MCF 10A (cell line): ENCODE data around the gene ITPRIPL2. TPM values are rescaled to one million over a fixed set of nuclear protein-coding genes. Genes with fewer than 3 reads are reported as not detected.

ENCODE experiments used
- BruUV-seq: library from RNA; stranded (reverse); fragments of 400-500 nt; replicated peaks from 2 replicates; lab custom pipeline; 2021; lab: Mats Ljungman, UMichigan
- CTCF ChIA-PET: fragments of 300-600 bp; sonication (Branson Sonifier 250); formaldehyde crosslinking; extraction: SDS; loops from one replicate; lab custom pipeline; 2021; ENCODE audit warnings: antibody characterized with exemption, inconsistent platforms; lab: Yijun Ruan, JAX
- POLR2A ChIA-PET: fragments of 300-600, 350-650 bp; sonication (Branson Sonifier 250); formaldehyde crosslinking; extraction: SDS; loops from one replicate; lab custom pipeline; 2020; ENCODE audit warnings: antibody characterized with exemption, inconsistent platforms; lab: Yijun Ruan, JAX
- DNase-seq: peaks from one replicate; pipeline ENCODE4 v3.0.0-alpha.2; 2018; ENCODE audit not compliant: unreplicated experiment
- H3K27ac Mint-ChIP-seq: one replicate; pipeline ENCODE4 v1.8.0; 2022; ENCODE audit warnings: mild to moderate bottlenecking, low read depth, mixed read lengths; ENCODE audit not compliant: unreplicated experiment
- H3K27me3 Mint-ChIP-seq: one replicate; pipeline ENCODE4 v1.8.0; 2022; ENCODE audit warnings: mixed read lengths; ENCODE audit not compliant: insufficient read depth, unreplicated experiment
- H3K36me3 Mint-ChIP-seq: one replicate; pipeline ENCODE4 v1.8.0; 2022; ENCODE audit warnings: mild to moderate bottlenecking, moderate library complexity, mixed read lengths; ENCODE audit not compliant: insufficient read depth, unreplicated experiment
- H3K4me1 Mint-ChIP-seq: one replicate; pipeline ENCODE4 v1.8.0; 2022; ENCODE audit warnings: mixed read lengths; ENCODE audit not compliant: insufficient read depth, unreplicated experiment
- H3K4me3 Mint-ChIP-seq: one replicate; pipeline ENCODE4 v1.8.0; 2022; ENCODE audit warnings: mild to moderate bottlenecking, moderate library complexity, mixed read lengths; ENCODE audit not compliant: unreplicated experiment
- H3K9me3 Mint-ChIP-seq: one replicate; pipeline ENCODE4 v1.8.0; 2022; ENCODE audit warnings: mixed read lengths; ENCODE audit not compliant: unreplicated experiment
- intact Hi-C: fragments of 100-400 bp; cut with micrococcal nuclease; formaldehyde crosslinking; loops from 2 replicates; pipeline ENCODE4 v1.14.1; 2022
- total RNA-seq: library from RNA; stranded (reverse); gene quantifications from 2 replicates; pipeline ENCODE4 v1.2.3, GENCODE V29; 2022
- TF ChIP-seq, protein P1 (sequence below): fragments of 200-600 bp; IDR thresholded peaks from one replicate; pipeline ENCODE4 v1.8.0; 2022; ENCODE audit warnings: antibody characterized with exemption, mild to moderate bottlenecking; ENCODE audit not compliant: unreplicated experiment

The ITPRIPL2 gene
- total RNA-seq, 1 experiment from 2014 or later = 49.3 TPM

DNA sequence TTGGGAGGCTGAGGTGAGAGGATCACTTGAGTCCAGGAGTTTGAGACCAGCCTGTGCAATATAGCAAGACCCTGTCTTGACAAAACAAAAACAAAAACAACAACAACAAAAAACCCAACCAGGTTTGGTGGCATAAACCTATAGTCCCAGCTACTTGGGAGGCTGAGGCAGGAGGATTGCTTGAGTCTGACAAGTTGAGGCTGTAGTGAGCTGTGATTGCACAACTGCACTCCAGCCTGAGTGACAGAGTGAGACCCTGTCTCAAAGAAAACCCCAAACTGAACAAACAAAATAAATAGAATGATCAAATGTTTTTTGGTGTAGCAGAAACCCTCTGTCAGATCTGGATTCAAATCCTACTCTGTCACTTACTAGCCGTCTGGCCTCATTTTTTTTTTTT, 38.3 kb downstream of the ITPRIPL2 start:
- CTCF ChIA-PET = interaction anchor here (0.6 to 0.8 kb wide), 6 partner anchors 18 to 236 kb away, joined by 3 to 5 read pairs (median 4); no protein-coding TSS in a partner anchor
- H3K27ac Mint-ChIP-seq = no peak overlapping the region

DNA sequence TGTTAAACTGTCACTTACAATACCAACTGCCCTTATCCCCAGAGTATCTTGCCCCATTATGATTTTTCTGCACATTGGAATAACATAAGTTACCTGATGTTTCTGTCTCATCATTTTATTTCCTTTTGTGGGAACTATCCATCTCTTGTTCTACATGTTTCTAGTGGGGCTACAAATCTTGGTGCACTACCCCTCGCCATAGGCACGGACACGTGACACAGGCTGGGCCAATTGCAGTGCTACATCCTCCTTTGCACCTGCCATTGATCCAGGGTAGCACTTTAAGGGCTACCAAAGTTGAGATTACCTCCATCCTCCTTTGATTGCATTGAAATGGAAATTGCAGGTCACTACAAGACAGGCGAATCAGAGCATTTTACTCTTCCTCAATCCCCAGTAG, 40.1 kb downstream of the ITPRIPL2 start:
- Mint-ChIP-seq H3K27ac (no peak overlapping the region), H3K9me3 (peaks cover 9% of the 10 kb centered on the region), H3K4me3 (no peak overlapping the region), H3K27me3 (peaks cover 40% of the 10 kb centered on the region), H3K36me3 (peaks cover under 1% of the 10 kb centered on the region), H3K4me1 (no peaks in the 10 kb centered on the region)
- no peak for DNase-seq
- BruUV-seq = no TSS peak
- TF ChIP-seq, protein P1, sequence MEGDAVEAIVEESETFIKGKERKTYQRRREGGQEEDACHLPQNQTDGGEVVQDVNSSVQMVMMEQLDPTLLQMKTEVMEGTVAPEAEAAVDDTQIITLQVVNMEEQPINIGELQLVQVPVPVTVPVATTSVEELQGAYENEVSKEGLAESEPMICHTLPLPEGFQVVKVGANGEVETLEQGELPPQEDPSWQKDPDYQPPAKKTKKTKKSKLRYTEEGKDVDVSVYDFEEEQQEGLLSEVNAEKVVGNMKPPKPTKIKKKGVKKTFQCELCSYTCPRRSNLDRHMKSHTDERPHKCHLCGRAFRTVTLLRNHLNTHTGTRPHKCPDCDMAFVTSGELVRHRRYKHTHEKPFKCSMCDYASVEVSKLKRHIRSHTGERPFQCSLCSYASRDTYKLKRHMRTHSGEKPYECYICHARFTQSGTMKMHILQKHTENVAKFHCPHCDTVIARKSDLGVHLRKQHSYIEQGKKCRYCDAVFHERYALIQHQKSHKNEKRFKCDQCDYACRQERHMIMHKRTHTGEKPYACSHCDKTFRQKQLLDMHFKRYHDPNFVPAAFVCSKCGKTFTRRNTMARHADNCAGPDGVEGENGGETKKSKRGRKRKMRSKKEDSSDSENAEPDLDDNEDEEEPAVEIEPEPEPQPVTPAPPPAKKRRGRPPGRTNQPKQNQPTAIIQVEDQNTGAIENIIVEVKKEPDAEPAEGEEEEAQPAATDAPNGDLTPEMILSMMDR = no peak
- ChIA-PET CTCF (no interaction called here), POLR2A (no interaction called here)
- intact Hi-C loops = no loop called here

More for the DNA sequence above, 38.3 kb downstream of the ITPRIPL2 start:
- Mint-ChIP-seq H3K4me3 (no peak overlapping the region), H3K9me3 (peaks cover 16% of the 10 kb centered on the region), H3K4me1 (no peaks in the 10 kb centered on the region), H3K27me3 (peaks cover 23% of the 10 kb centered on the region), H3K36me3 (peaks cover 5% of the 10 kb centered on the region)
- DNase-seq = no peak
- POLR2A ChIA-PET = no interaction called here
- BruUV-seq = no TSS peak
- TF ChIP-seq, protein P1 = no peak
- intact Hi-C loops = no loop called here

DNA sequence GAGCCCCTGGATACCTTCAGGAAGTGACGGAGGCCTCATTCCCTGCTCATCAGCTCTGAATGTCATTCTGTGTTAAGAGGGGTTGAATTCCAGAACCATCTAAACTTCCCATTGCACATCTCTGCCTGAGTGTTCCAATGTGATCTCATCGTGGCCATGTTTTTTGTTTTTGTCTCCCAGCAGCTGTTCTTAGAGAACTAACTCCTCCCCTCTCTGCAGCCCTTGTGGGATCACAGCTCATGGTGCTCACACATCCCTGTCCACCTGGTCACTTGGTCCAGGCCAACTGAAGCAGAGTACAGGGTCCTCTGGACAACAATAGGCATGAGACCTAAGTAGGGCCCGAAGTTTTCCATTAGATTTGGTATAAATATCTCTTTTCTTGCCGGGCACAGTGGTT, 48.3 kb downstream of the ITPRIPL2 start:
- Mint-ChIP-seq H3K4me3 (no peak overlapping the region), H3K36me3 (no peaks in the 10 kb centered on the region), H3K9me3 (no peaks in the 10 kb centered on the region), H3K4me1 (no peaks in the 10 kb centered on the region), H3K27ac (no peak overlapping the region), H3K27me3 (peaks cover 17% of the 10 kb centered on the region)
- intact Hi-C loops = no loop called here
- TF ChIP-seq, protein P1 = no peak
- no TSS peak for BruUV-seq
- ChIA-PET CTCF (interaction anchor here (0.8 to 1.5 kb wide), 5 partner anchors 17 to 179 kb away, joined by 3 to 5 read pairs (median 4); partner anchors contain the start of gene TMC7), POLR2A (no interaction called here)
- DNase-seq = no peak

DNA sequence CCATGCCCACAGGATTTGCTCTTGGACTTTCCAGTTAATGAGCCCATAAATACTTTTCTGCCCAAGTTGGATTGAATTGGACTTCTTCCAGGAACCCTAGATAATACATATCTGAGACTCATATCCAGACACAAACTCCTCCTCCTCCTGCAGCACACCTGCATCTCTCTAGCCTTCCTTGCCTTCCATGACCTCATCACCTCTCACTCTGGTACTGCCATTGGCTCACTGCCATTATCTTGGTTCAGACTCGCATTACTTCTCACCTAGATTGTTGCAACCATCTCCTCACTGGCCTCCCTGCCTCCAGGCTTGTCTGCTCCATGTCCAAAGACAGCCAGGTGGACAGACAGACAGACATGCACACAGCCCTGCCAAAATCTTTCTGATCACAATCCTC, 49.5 kb downstream of the ITPRIPL2 start:
- no peak overlapping the region for H3K4me3 Mint-ChIP-seq
- TF ChIP-seq, protein P1 = no peak
- no peaks in the 10 kb centered on the region for H3K9me3 Mint-ChIP-seq
- CTCF ChIA-PET = interaction anchor here (0.9 kb wide), 1 partner anchor 76 kb away, joined by 5 read pairs; no protein-coding TSS in a partner anchor
- POLR2A ChIA-PET = no interaction called here
- no TSS peak for BruUV-seq
- H3K4me1 Mint-ChIP-seq = no peaks in the 10 kb centered on the region
- intact Hi-C loops = no loop called here
- peak; percentile 19 for DNase-seq
- H3K27ac Mint-ChIP-seq = no peak overlapping the region
- H3K27me3 Mint-ChIP-seq = peaks cover 6% of the 10 kb centered on the region
- no peaks in the 10 kb centered on the region for H3K36me3 Mint-ChIP-seq
